Erythroblast (primary cell): Measurements from ENCODE around the gene GTSF1L.

Experiments
- DNase-seq, 2 experiments: peaks; one replicate each; lab custom pipeline; 2025; lab: John Stamatoyannopoulos, UW
- GATA1 ChIP-seq: IDR thresholded peaks from 2 replicates; pipeline ENCODE4 v1.6.1; 2011; ENCODE audit warnings: low read depth, mild to moderate bottlenecking, control low read depth, low read length, moderate library complexity
- POLR2A ChIP-seq: IDR thresholded peaks from 2 replicates; pipeline ENCODE4 v1.6.1; 2011; ENCODE audit warnings: mild to moderate bottlenecking, low read length

GTSF1L gene

GRCh38 chr20:43715511-43715910 lies 11.3 kb downstream of the GTSF1L start:
- no peak for TF ChIP-seq GATA1
- no peak for TF ChIP-seq POLR2A
- no peak for DNase-seq

GRCh38 chr20:43715044-43715443 lies 11.8 kb downstream of the GTSF1L start:
- TF ChIP-seq GATA1 (no peak), POLR2A (no peak)
- DNase-seq = no peak

DNA sequence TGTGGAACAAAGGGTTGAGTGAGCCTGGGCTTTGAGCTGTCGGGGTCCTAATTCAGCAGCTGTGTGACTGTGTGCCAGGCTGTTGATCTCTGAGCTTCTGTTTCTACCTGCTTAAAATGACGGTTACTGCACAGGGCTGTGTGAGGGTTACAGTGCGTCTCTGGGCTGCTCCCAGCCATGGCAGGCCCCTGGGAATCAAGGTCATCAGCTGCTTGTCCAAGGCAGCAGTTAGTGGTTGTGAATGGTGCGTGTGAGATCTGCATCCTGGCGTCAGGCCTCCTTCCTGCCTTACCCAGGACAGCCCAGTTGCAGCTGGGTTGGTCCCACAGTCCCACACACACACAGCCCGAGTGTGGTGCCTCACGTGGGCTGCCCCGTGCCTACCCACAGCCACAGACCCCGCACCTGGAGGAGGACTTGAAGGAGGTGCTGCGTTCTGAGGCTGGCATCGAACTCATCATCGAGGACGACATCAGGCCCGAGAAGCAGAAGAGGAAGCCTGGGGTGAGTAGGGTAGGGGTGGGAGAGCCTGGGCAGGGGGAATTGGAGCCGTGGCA lies 15.6 kb downstream of the GTSF1L start:
- DNase-seq = no peak
- TF ChIP-seq POLR2A (no peak), GATA1 (no peak)

- no peak for DNase-seq
- TF ChIP-seq GATA1 (no peak), POLR2A (no peak)
Measured at GRCh38 chr20:43710370-43711044, 16.3 kb downstream of the GTSF1L start.

- no peak for TF ChIP-seq GATA1
- no peak for TF ChIP-seq POLR2A
- DNase-seq = no peak
Measured at GRCh38 chr20:43702502-43702901, 24.3 kb downstream of the GTSF1L start.

GRCh38 chr20:43700627-43701026 lies 26.2 kb downstream of the GTSF1L start:
- no peak for DNase-seq
- TF ChIP-seq POLR2A (no peak), GATA1 (no peak)

DNA sequence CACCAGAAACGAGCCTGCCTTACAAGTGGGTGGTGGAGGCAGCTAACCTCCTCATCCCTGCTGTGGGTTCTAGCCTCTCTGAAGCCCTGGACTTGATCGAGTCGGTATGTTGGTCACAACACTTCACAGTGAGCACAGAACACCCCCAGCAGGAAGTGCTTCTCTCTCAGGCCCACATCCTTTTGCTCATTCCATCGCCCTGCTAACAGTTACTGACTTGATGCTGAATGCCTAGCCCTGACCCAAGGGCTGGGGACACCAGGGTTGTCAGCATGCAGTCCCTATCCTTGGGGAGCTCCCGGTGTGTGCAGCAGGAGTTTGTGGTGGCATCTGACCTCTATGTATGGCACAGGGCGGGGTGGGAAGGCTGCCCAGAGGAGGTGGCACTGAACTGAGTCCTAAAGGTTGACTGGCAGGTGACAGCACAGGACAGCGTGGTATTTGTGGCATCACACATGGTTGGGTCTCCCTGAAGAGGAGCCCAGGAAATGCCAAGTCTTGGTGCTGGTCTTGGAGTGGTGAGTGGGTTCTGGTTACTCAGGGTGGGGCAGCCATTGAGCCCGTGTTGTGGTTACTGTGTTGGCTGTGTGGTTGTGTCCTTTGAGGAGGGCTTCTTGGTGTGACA lies 26.7 kb downstream of the GTSF1L start:
- TF ChIP-seq POLR2A (no peak), GATA1 (no peak)
- DNase-seq = no peak

DNA sequence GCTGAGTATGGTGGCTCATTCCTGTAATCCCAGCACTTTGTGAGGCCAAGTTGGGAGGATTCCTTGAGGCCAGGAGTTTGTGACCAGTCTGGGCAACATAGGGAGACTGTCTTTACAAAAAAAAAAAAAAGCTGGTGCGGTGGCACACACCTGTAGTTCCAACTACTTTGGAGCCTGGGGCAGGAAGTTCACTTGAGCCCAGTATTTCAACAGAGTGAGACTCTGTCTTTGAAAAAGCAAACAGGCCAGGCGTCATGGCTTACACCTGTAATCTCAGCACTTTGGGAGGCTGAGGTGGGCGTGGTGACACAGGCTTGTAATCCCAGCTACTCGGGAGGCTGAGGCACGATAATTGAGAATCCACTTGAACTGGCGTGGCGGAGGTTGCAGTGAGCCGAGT lies 31.2 kb downstream of the GTSF1L start:
- no peak for TF ChIP-seq GATA1
- DNase-seq = no peak

DNA sequence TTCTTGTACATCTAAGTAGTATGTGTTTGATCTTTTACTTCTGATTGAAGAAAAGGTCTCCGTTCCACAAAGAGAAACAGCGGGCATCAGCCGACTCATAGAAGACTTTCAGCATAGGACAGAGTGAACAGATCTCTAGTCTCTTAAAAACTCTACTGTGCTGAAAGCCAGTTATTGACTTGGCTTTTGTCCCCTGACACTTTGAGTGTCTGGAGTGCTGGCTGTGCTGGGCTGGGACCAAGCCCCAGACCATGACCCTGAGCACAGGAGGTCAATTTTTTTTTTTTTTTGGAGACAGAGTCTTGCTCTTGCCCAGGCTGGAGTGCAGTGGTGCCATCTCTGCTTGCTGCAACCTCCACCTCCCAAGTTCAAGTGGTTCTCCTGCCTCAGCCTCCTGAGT lies 32.0 kb downstream of the GTSF1L start:
- TF ChIP-seq GATA1 (no peak), POLR2A (no peak)
- no peak for DNase-seq

GRCh38 chr20:43691928-43692524 lies 34.8 kb downstream of the GTSF1L start:
- TF ChIP-seq GATA1 (no peak), POLR2A (no peak)
- DNase-seq = peak; percentile 79 to 88

- DNase-seq = peak; percentile 85 to 92
- TF ChIP-seq GATA1 (no peak), POLR2A (no peak)
Measured at GRCh38 chr20:43690943-43691598, 35.7 kb downstream of the GTSF1L start.

GRCh38 chr20:43689165-43689564 lies 37.6 kb downstream of the GTSF1L start:
- no peak for DNase-seq
- TF ChIP-seq GATA1 = no peak
- TF ChIP-seq POLR2A = no peak

DNA sequence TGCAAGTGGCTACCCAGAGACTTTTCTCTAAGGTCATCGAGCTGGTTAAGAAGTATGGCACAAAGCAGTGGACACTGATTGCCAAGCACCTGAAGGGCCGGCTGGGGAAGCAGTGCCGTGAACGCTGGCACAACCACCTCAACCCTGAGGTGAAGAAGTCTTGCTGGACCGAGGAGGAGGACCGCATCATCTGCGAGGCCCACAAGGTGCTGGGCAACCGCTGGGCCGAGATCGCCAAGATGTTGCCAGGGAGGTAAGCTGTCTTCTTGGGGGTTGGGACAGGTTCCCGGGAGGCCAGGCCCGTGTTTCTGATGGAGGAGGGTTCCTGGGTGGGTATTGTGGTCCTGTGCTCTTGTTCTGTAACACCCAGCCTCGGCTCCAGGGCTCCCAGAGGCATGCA lies 40.0 kb downstream of the GTSF1L start:
- no peak for TF ChIP-seq POLR2A
- TF ChIP-seq GATA1 = no peak
- no peak for DNase-seq

DNA sequence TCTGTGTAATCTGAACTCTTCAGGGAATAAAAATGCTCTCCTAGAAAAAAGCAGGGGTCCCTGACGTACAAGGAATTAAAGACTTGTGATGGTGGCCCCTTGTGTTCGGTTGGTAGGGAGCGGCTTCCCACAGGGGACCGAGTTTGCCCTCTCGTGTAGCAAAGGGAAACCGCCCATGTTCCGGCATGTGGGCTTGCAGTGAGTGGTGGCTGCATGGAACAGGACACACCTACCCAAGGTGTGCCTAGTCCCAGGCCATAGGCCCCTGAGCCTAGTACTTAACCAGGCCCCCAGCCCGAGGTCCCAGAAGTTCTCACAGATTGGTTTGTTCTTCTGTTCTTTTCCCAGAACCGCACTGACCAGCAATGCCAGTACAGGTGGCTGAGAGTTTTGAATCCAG lies 44.4 kb downstream of the GTSF1L start:
- no peak for TF ChIP-seq POLR2A
- TF ChIP-seq GATA1 = no peak
- no peak for DNase-seq
